Measurements from ENCODE around the gene MICB. TPM values are rescaled to one million over a fixed set of nuclear protein-coding genes. Genes with fewer than 3 reads are reported as not detected.
"Not testable (repeated sequence)": the region's sequence is repeated elsewhere in the genome, so short reads cannot be mapped to it uniquely, and the experiment has no call there.

MICB gene
- total RNA-seq, 1 experiment from 2014 or later: 13.0 TPM

DNA sequence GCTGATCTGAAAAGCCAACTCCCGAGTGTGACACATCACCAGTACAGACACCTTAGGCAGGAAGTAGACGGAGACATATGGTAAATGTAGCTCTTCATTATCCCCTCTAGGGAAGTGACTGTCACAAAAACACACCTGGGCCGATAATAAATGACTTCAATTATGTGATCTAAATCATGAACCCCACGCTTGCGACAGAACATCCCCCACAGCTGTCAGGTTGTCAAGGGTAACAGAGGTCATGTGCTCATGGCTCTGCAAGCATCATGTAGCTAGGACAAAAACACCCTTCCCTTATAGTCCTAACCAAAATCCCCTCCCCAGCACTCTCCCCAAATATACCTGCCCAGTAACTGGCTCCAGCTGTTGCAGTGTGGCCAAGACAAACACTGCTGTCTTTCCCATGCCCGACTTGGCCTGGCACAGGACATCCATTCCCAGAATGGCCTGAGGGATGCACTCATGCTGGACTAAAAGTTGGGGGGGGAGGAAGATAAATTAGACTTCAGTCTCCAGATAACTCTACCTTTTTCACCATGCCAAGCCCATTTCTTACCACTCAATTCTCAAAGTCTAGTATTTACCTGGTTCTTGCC, 41.0 kb downstream of the MICB start:
- DNase-seq (ENCODE audit: low read depth): no peak

DNA sequence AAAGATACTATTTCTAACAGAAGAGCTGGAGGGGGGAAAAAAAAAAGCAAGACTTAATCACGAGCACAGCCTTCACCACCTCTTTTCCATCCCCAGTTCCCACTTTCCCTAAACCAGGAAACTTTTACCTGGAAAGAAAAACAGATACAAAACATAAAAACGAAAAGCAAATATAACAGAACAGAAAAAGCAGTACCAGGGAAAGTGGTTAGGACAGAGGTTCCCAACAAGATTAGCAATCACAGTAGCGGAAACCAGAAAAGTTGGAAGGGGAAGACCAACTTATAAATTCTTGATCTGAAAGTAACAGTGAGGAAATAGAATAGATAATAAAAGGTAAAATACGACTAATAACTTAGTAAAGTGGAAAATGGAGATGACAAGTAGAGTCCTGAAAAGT, 42.7 kb downstream of the MICB start:
- DNase-seq (ENCODE audit: low read depth): no peak

DNA sequence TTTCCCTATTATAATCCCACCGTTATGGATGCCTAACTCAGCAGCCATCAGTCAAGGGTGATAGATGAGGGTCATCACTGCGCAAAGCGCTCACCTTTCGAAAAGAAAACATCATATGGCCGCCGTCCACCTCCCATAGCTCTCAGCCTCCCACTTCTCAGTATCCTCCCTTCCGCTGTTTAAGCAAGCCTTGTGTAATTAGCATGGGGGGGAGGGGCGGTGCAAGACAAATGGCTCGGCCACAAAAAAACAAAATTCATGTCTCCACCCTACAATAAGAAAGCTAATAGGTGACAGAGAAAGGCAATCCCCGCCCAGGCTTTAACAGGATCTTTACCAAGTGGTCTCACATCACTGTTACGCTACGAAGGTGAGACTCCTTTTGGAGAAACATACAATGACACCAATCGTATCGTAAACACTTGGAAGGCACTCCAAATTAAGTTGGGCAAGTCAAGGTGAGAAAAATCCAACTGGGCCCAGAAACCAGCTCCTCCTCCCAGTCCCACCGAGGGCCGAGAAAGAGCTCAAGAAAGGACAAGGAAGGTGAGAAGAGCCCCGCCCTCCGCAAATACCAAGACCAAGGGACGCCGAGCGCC, 43.2 kb downstream of the MICB start:
- peak; percentile 51 for DNase-seq (ENCODE audit: low read depth)

DNA sequence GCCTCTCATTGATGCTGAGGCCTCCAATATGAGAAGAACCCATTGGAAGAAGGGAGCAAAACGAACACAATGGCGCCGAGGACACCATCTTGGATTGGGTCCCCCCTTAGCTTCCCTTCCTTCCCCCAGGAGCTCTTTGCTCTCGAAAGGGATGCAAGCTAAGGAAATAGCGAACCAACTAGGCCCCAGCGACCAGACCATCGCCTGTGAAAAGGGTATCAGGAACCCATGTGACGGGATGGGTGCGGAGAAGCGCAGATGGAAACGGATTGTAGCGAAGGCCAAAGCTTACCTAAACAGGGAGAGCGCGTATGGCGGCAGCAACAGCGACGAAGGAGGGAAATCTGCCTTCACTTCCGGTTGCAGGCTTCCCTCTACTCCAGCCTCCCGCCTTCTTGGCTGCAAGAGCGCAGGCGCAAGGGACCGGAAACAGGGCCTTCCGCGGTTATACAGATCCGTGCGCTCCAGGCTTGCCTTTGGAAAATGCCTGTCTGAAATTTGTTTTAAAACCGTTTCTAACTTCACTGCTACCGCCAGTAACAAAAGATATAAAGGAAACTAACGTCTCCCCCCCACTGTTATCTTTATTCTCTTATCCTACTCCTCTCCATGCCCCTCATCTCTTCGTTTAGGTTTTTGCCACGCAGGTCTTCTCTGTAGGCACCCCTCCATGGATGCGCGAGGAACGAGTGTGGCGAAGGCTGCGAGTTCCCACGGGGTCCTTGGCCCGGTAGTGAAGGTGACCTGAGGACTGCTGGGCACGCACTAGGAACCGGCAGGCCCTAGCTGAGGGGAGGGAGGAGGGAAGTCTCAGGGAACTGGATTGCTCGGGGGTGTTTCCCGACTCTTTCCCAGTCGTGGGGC, 43.9 kb downstream of the MICB start, which contains the start of gene DDX39B:
DDX39B (minus strand) TSS at position 346 of the 864 bp plus-strand sequence. CDS start 1,471 bp downstream, outside the sequence.
- peak; percentile 97 for DNase-seq (ENCODE audit: low read depth)

DNA sequence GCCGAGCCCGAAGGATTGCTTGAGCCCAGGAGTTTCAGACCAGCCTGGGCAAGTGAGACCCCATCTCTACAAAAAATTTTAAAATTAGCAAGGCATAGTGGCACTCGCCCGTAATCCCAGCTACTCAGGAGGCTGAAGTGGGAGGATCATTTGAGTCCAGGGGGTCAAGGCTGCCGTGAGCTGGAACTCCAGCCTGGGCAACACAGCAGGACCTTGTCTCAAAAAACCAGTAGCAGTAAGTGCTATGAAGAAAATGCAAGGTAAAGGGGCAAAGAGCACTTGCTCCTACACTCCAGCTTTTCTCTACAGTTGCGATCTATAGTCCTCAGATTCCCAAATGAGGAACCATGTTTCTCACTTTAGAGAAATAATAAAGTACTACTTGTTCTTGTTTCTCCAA, 45.7 kb downstream of the MICB start:
- DNase-seq (ENCODE audit: low read depth): no peak

DNA sequence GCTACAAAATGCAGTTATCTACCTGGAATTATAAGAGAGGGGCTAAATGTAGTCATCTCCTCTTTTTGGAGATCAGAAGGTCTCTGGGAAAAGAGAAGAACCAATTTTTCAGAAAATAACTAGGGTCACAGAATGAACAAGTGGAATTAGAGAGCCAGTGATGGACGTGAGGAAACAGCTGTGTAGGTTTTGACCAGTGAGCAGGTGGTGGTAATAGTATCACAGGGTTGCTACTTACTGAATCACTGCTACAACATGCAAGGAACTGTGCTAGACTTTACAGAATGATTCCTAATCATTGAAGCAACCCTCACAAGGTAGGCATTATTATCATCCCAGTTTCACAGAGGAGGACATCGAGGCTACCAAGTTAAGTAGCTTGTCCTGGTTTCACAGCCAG, 46.7 kb downstream of the MICB start:
- peak; percentile 64 for DNase-seq (ENCODE audit: low read depth)

DNA sequence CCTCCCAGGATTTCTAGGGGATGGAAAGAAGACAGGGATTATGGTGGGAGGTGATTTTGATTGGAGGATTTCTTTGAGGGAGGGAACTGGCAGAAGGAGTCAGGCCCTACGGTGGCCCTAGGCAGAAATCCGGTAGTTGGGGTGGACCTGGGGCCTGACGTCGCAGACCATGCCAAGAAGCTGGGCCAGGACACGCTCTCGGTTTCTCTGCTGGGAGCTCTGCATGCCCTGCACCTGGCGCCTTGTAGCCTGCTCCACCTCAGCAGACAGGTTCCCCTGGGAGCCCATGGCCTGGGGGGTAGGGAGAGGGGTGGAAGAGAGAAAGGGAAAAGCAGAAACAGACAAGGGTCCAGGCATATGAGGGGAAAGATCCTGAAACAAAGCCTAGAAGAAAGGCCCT, 47.3 kb downstream of the MICB start:
- DNase-seq (ENCODE audit: low read depth): no peak

DNA sequence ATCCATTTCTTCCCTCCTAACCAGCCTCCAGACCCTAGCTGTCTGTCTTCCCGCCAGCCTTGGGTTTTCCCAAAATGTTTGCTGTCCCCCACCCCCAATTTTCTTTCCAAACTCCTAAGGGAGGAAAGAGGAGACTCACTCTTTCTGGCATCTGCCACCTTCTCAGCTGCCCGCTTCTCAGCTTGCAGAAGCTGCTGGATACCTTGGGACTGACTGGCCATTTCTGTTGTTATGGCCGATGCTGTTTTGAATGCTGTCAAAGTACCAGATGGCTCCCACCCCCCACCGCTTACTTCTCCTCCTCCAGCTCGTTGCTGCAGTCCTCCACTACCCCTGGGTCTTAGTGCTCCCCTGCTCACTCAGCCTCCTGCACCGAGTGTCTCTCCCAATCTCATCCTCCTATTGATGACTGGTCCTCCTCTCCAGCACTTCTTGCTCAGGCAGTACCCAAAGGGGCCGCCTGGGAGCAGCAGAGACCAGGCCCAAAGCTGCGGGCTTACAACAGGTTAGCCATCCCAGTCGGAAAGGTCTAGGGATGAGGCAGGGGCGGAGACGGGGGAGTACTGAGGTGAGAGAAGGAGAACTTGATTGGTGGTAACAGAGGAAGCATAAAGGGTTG, 48.5 kb downstream of the MICB start, which contains the start of gene ATP6V1G2:
ATP6V1G2 (minus strand) TSS at position 270 of the 619 bp plus-strand sequence; CDS start at position 221, 49 bp downstream.
- DNase-seq (ENCODE audit: low read depth): peak; percentile 93

DNA sequence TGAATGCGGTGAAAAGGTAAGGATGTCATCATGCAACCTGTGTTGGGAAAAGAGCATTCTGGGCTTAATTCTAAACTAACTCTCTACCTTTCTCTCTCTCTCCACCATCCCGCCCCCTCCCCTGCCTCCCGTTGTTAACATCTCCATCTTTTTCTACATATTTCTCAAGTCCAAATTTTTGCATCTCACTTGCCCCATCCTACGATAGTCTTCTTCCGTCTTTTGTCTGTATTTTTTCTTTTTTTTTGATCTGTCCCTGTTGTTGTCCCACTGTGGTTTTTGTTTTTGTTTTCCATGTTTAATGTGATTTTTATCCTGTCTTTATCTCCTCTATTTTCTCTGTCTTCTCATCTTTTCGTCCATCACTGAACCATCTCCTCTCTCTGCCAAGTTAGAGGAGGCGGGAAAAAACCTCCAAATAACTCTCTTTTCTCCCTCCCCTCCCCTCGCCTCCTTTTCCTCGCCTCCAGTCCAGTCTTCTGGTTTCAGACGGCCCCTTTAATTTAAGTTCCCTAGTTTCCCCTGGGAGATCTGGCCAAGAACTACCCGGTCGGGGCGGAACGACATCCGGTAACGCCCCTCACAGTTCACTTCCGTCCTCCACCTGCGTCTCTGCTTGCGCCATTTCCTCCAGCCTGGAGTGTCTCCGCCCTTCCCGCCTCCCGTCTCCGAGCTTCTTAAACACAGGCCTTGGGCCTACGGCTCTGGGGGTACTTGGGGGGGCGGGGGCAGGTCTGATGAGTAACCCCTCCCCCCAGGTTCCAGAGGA, 49.2 kb downstream of the MICB start, which contains the start of gene NFKBIL1:
NFKBIL1 (plus strand) TSS at position 651 of the 769 bp plus-strand sequence; CDS start at position 738, 87 bp downstream.
- peak; percentile 97 for DNase-seq (ENCODE audit: low read depth)

DNA sequence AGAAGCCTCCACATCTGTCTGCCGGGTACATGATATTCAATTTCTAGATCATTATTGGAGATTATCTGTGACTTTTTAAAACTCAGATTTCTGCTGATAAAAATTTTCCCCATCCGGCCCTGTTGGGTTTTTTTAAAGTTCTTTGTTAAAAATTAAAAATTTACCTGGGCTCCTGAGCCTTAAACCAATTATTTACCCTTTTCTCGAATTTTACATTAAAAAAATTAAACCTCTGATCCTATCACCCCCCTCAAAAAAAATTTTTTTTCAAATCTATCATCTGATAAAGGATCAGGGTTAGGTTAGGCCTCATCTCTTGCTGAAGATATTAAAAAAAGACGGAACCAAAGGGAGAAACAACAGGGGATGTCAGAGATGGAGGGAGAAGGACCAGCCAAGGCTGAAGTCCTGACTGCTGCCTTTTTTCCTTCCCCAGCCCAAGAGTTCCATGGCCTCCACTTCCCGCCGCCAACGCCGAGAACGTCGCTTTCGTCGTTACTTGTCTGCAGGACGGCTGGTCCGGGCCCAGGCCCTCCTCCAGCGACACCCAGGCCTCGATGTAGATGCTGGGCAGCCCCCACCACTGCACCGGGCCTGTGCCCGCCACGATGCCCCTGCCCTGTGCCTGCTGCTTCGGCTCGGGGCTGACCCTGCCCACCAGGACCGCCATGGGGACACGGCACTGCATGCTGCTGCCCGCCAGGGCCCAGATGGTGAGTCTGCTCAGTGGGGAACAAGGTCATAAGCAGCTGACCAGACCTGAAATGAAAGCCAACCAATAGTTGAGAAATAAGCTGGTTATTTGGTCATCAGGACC, 50.0 kb downstream of the MICB start:
- DNase-seq (ENCODE audit: low read depth): no peak

DNA sequence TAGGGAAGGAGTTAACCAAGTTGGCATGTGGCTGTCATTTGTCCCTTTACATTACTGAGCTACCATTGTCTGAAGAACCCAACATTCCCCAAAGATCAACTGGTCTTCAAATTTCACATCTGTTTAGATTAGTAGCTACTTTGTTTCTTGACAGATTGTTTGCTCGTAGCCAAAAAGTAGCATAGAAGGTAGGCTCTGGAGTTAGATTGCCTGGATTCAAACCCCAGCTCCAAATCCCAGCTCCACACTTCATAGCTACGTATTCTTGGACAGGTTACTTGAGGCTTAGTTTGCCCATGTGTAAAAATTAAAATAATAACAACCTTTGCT, 50.6 kb downstream of the MICB start:
- no peak for DNase-seq (ENCODE audit: low read depth)

DNA sequence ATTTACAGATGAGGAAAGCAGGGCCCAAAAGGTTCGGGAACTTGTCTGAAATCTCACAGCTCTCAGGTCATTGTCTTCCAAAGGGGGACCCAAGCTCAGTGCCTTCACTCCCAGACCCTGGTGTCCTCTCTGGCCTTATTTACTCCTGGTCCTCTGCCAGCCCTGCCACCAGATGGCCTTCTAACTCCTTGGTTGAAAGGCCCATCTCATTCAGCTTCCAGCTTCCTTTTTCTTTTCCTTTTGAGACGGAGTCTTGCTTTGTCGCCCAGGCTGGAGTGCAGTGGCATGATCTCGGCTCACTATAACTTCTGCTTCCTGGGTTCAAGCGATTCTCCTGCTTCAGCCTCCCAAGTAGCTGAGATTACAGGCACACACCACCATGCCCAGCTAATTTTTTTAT, 53.4 kb downstream of the MICB start:
- DNase-seq (ENCODE audit: low read depth): not testable (repeated sequence)

DNA sequence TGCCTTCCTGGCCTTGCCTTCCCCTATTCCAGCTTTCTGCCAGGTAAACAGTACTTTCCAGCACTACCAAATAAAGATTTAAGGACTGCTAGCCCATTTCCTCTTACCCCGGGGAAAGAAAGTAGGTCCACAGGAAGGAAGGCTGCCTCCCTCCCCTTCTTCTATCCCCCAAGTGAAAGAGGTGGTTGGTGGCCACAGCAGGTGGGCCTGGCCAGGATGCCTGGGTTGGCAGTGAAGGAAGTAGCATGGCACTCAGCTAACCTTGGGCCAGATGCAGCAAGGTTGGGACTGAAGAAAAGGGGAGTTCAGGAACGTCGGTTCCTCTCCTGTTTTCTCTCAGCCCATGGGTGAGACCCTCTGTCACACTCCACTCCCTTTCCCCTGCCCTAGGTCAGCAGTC, 58.4 kb downstream of the MICB start:
- no peak for DNase-seq (ENCODE audit: low read depth)

DNA sequence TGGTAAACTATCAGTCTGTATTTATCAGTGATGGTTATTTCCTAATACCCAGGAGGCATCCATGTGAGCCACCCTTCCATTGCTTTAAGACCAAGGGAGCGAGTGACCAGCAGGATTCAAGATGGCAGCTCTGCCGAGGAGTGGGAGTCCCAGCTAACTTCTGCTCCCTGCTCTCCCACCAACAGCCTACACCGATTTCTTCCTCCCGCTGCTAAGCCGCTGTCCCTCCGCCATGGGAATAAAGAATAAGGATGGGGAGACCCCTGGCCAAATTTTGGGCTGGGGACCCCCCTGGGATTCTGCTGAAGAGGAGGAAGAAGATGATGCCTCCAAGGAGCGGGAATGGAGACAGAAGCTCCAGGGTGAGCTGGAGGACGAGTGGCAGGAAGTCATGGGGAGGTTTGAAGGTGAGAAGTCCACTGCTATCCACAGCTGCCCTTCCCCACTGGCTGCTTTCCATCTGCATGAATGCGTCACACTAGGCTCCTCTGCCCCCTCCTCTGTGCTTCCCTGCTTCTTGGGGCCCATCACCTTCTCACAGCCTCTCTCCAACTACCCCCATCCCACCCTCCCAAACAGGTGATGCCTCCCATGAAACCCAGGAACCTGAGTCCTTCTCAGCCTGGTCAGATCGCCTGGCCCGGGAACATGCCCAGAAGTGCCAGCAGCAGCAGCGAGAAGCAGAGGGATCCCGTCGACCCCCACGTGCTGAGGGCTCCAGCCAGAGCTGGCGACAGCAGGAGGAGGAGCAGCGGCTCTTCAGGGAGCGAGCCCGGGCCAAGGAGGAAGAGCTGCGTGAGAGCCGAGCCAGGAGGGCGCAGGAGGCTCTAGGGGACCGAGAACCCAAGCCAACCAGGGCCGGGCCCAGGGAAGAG, 59.7 kb downstream of the MICB start:
- DNase-seq (ENCODE audit: low read depth): no peak

DNA sequence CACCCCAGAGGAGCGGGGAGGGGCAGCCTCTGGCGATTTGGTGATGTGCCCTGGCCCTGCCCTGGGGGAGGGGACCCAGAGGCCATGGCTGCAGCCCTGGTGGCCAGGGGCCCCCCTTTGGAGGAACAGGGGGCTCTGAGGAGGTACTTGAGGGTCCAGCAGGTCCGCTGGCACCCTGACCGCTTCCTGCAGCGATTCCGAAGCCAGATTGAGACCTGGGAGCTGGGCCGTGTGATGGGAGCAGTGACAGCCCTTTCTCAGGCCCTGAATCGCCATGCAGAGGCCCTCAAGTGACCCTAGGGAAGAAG, 60.3 kb downstream of the MICB start:
- no peak for DNase-seq (ENCODE audit: low read depth)

DNA sequence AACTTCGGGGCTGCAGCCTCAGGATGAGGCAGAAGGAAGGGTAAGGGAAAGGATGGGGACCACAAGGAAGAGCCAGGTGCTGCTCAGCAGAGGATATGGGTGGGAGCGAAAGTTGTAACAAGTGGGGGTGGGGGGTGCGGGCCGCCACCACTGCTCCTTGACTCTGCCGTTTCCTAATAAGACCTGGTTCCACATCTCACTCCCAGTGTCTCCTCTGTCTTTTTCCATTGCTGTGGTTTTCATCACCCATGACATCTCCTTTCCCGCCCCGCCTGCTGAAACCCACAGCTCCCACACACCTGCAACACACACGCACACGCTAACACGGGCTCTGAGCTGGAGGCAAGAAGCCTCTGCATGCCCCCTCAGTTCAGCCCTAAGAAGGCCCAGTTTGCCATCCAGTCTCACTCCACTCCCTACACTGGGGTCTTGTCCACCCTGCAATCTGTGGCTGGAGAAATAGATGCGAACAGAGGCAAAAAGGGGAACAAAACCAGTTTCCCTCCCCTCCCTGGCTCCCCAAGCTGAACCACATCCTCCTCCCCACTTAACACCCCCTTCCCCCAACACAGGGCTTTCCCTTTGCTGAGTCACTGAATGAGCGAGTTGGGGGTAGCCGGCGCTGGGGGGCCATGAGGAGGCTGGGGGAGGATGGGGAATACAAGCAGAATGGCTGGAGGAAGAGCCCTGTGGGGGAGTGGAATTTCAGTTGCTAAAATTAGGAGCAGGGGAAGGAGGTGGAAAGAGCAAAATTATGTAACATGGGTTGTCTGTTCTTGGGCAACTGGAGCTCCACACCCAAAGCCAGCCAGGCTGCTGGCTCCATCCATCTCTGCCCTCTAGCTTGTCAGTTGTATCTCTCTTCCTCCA, 60.9 kb downstream of the MICB start:
- DNase-seq (ENCODE audit: low read depth): peak; percentile 28

DNA sequence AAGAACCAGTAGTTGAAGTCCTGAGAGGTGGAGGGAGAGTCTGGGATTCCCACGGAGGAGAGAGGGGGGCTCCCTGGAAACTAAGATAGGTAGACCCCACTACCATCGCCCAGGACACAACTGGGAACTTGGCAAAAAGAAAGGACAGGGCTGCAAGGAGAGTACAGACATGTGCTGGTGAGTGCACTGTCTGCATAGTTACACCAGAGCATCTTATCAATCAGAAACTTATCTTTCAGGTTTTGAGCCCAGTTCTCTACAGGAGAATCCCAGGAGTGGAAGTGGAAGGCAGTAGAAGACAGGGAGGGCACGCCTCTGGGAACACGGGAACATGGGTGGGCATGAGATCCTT, 61.6 kb downstream of the MICB start:
- no peak for DNase-seq (ENCODE audit: low read depth)

DNA sequence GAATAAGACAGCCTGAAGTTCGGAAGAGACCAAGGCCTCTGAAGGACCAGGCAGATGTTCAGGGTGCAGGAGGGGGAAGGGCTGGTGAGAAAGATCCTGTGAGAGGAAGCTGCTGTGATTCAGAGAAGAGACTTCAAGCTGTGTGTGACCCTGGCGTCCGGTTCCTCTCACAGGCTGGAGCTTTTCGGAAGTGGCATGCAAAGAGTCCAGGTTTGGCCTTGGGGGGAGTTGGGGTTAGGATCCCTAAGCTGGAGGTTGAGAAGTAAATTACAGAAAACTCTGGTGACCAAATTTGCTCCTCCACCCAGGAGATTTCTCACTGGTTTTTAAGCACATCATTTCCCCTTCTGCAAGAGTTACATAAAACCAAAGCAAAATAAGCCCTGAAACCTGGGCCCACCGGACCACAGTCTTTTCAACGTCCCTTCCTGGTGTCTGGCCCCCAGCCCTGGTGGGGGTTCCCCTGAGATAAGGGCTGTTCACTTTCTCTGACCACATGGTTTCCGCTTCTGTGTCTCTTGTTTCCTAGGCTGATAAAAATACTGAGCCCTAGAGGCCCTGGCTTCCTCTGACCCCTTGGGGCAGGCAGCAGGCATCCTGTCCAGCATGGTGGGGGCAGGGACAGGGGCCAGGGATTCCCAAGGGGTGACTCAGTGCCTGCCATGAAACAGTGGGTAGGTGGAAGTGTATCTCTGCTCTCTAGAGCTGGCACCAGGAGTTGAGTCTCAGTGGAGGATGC, 62.2 kb downstream of the MICB start:
- peak; percentile 86 for DNase-seq (ENCODE audit: low read depth)
